Activated effector memory CD4-positive, alpha-beta T cell treated with Interleukin-2 at 50 U/mL for 16 hours (primary cell): Measurements from ENCODE around the gene SOX12.

Experiments used
- DNase-seq: peaks from one replicate; pipeline ENCODE4 v3.0.0-alpha.2; 2020

The SOX12 gene

DNA sequence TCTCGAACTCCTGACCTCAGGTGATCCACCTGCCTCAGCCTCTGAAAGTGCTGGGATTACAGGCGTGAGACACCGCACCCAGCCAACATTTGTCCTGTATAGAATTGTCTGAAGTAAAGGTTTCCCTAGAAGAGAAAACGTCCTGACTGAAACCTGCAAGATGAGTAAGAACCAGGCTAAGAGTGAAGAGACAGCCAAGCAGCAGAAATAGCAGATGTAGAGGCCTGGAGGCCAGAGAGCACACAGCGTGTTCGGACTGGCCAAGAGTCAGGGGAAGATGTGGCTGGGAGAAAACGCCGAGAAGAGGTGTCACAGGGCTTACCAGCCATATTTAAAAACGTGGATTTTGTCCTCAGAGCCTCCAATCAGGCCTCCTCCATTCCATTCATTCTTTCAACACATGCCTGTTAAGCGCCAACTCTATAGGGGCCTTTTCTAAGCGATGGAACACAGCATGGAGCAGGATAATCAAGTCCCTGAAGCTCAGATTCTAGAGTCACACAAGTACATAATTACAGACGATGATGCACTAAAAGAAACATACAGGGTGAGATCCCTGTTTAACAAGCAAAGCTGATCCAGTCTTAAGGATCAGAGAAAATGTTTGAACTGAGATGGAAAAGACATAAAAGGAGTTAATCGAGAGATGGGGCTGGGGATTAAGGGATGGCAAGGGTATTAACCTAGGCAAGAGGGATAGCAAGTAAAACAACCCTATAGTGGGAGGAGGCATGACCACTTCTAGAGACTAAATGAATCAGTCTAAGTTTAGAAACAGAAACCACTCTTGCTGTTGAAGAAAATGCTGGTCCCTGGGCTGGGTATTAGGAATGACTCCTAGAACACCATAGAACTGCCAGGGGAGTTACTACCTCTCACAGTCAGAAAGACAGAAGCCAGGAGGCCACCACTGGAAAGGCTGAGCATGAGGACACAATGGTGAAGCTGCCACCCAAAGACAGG is 23.2 kb upstream of the SOX12 start:
- no peak for DNase-seq

DNA sequence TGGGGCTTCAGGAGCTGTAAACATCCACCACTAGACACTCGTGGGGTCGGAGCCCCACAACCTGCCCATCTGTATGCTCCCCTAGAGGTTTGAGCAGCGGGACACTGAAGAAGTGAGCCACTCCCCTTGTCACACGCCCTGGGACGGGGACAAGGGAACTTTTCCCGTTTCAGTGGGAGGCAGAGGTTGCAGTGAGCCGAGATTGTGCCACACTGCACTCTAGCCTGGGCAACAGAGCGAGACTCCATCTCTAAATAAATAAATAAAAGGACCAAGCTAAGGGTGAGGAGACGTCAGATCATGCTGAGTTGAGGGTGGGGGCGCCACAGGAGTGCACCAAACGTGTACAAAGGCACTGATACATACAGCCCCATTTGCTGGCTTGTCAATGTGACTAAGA is 19.6 kb upstream of the SOX12 start:
- DNase-seq = no peak

DNA sequence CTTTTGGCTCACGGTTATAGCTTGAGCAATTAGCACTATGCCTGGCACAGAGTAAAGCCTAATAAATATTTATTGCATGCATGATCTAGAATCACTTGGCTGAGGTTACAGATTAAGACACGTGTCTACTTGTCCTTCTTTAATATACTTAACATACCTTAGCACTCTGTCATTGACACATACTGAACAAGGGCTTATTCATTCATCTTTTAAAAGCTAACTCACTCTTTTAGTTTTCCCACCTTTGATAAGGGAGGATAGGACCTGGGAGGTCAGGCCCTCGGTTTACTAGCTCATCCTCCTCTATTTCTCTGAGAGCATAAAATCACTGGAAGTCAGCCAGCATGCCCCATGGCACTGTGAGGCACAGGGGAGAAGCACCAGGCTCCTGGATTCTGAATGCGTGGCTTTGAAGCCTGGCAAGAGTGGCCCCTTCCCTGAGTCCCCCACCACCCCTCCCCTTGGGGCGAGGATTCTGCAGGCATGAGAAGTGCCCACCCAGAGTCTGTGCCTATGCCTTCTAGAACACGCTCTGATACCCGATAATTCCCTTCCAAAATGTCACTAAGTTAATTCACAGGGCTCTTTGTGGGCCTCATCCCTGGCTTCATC is 16.8 kb upstream of the SOX12 start:
- DNase-seq = no peak

DNA sequence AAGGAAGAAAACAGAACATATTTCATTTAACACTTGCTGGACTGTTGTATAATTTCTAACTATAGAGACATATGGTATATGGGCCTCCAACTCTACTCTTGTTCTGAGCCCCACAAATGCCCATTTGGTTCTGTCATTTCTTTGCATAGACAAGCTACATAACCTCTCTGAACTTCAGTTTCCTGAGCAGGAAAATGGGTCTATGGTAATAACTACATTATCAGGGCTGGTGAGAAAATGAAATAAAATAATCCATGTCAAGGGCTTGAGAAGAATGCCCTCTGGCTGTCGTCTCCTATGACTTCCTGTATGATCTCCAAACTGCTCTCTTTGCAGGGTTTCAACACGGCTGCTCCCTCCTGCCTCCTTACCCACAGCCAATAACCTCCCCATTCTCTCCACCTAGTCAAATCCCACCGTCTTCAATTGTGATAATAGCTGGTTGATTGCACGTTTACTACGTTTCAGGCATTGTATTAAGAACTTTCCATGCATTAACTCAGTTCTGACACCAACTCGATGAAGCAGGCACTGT is 16.0 kb upstream of the SOX12 start:
- no peak for DNase-seq

DNA sequence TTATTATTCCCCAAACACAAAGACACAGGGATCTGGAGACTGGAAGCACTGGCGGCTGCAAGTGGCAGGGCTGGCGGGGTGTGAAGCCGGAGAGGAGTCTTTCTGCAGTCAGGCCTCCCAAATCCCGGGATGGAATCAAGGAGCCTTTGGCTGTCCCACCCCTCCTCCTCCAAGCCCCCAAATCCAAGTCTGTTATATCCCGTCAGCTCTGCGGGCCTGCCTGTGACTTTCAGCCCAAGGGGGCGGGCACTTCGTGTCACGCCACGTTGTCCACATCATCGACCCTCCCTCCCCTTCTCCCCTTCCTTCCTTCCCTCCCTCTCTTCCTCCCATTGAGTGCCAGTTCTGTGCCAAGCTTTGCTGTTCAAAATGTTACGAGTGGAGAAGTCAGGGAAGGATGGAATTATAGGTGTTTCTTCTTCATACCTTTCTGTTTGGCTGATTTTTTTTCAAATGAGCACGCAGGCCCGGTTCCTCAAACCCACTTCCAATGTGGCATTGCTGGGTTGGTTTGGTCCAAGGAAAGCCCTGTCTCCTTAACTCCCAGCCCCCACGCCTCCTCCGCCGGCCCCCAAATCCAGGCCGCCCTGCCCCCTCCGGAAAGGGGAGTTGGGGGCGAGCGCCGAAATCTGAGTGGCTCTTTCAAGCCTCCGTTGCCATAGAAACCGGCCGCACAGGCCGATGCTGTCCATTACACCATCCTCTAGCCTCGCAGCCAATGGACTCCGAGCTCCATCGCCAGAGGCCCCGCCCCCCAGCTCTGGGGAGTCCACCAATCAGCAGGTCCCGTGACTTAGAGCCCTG is 15.3 kb upstream of the SOX12 start:
- peak; percentile 32 for DNase-seq

DNA sequence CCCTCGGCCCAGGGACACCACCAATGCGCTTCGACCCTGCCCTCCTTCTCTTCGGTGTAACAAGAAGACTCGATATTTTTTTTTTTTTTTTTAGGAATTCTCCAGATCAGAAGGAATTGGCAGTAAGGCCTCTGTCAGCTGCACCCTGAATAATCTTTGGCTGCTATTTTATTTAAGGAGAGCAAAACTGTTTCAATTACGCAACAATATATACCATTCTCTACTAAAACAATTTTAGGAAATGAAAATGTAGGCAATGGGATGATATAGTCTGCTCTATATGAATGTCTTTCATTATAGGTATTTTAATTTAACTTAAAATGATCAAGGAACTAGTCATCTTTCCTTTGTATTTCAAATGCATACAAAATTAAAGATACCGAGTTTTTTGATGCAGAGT is 14.7 kb upstream of the SOX12 start:
- DNase-seq = no peak

DNA sequence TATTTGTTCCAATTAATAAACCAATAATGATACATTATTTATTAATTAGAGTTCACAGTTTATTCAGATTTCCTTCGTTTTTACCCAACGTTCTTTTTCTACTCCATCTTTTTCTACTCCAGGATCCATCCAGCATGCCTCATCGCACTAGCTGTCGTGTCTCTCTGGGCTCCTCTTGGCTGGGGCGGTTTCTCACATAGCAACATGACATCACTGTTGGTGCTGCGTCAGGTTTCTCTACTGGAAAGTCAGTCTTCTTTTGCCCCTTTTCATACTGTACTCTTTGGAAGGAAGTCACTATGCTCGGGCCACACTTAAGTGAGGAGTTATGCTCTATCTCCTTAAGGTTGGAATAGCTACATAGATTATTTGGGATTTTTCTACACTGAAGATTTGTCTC is 13.7 kb upstream of the SOX12 start:
- no peak for DNase-seq

DNA sequence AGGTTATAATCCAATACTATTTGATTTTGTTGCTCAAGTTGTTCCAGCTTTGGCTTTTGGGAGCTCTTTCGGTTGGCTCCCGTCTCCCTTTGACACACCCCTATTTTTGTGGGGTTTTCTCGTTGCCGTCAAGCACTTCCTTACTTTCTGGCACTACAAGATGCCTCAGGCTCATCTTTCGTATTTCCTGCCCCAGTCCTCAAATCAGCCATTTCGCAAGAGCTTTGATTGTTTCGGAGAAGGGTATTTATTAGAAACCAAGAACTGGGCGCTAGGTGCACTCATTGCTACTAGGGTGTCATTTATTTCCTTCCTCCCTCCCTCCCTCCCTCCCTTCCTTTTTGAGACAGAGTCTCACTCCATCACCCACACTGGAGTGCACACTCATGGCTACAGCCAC is 13.3 kb upstream of the SOX12 start:
- no peak for DNase-seq

DNA sequence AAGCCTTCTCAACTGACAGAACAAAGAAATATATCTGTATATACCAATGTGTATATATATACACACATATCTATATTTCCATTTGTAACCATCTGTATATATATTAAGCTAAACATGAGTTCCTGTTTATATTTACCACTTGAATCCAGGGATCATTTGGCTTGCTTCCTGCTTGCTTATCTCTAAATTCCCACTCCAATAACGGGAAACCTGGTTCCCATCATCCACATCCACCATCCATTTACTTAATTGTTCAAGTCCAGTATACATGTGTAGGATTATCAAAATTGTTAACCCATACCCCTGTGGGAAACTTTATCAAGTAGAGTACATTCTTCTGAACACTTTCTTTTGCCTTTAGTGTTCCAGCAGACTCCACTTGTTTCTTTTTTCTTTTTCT is 12.5 kb upstream of the SOX12 start:
- no peak for DNase-seq

DNA sequence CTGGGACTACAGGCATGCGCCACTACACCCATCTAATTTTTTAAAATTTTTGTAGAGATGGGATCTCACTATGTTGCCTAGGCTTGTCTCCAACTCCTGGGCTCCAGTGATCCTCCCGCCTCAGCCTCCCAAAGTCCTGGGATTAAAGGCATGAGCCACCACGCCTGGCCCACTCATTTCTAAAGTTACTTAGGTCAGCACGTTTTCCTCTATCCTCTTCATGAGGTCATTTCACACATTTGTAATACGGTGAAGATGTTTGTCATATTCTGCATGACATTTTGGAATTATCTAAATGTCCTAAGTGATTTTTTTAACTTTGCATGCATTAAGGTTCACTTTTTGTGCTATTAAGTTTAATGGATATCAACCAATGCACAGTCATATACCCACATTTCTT is 11.9 kb upstream of the SOX12 start:
- DNase-seq = no peak

DNA sequence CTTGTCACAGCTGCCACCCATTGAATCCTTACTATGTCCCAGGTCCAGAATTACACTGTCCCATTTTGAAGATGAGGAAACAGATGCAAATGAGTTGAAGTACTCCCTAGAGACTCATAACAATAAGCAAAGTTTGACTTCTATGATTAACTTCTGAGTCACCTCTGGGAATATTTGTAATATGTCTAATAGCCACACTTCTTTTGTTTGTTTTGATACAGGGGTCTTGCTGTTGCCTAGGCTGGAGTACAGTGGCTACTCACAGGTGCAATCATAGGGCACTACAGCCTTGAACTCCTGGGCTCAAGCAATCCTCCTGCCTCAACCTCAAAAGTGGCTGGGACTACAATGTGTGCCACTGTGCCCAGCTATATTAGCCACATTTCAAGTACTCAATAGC is 11.4 kb upstream of the SOX12 start:
- no peak for DNase-seq

DNA sequence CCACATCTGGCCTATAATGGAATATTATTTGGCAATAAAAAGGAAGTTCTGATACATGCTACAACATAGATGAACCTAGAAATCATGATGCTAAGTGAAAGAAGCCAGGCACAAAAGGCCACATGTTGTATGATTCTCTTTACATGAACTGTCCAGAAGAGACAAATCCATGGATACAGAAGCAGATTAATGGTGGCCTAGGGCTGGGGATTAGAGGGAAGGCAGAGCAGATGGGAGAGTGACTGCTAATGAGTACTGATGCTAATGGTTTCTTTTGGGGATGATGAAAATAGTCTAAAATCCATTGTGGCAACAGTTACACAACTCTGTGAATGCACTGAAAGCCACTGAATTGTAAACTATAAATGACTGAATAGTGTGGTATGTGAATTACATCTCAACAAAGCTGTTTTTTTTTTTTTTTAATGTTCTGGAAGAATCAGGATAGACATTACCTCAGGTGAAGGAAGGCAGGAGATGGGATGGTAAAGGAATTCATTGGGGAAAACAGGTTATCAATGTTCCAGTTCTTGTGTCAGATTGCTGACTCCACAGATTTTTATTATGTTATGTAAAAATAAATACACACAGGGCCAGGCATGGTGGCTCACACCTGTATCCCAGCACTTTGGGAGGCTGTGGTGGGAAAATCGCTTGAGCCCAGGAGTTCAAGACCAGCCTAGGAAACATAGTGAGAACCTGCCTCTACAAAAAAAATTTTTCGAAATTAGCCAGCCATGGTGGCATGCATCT is 8.9 kb upstream of the SOX12 start:
- DNase-seq = no peak

DNA sequence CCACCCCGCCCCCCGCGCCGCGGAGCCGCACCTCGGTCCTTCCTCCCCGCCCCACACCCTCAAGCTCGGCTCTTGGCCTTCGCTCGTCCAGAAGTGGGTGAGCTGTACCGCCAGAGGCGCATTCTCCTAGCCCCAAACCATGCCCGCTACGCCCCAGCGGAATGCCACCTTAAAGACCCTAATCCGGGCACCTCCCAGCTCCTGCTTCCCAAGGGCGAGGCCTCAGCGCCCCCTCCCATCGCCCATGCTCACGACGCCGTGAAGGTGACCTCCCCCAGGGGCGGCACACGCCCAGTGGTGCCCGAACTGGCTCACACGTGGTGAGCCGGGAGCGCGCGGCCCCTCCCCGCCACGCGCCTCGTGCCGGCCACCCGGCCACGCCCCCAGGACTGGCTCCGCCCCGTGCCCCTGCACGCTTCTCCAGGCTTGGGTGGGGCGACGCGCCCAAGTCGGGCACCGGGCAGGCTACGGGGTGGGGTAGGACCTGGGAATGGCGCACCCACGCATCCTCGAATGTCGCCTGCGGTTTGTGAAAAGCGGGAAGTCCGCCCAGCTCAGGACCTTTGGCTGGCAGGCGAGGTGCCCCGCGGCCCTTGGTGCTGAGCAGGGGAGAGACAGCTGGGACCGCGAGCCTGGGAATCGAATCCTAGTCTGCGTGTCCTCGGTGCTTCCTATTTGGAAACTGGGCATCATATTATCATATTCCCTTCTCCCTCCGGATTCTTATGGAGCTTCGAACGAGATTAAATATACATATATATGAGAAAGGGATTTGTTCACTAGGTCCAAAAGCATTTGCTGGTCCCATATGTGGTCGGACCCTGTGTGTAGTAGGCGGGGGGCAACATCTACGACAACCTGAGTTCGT is 941 bp upstream of the SOX12 start:
- DNase-seq = peak; percentile 83

DNA sequence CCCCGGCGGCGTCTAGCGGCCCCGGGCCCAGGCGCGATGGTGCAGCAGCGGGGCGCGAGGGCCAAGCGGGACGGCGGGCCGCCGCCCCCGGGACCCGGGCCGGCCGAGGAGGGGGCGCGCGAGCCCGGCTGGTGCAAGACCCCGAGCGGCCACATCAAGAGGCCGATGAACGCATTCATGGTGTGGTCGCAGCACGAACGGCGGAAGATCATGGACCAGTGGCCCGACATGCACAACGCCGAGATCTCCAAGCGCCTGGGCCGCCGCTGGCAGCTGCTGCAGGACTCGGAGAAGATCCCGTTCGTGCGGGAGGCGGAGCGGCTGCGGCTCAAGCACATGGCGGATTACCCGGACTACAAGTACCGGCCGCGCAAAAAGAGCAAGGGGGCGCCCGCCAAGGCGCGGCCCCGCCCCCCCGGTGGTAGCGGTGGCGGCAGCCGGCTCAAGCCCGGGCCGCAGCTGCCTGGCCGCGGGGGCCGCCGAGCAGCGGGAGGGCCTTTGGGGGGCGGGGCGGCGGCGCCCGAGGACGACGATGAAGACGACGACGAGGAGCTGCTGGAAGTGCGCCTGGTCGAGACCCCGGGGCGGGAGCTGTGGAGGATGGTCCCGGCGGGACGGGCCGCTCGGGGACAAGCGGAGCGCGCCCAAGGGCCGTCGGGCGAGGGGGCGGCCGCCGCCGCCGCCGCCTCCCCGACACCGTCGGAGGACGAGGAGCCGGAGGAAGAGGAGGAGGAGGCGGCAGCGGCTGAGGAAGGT is 715 bp downstream of the SOX12 start:
- DNase-seq = peak; percentile 31

DNA sequence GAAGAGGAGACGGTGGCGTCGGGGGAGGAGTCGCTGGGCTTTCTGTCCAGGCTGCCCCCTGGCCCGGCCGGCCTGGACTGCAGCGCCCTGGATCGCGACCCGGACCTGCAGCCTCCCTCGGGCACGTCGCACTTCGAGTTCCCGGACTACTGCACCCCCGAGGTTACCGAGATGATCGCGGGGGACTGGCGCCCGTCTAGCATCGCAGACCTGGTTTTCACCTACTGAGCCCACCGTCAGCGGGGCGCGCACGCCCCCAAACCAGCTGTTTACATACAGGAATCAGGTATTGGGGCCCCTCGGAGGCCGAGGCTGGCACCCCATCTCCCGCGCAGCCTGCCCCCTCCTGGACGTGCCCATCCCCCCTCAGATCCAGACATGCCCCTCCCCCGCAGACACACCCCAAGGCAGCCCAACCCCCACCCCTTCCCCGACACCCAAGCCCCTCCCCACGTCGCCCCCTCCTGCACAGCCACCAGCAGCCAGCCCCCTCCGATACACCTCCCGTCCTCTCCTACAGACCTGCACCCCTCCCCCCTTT is 1.4 kb downstream of the SOX12 start:
- DNase-seq = no peak

DNA sequence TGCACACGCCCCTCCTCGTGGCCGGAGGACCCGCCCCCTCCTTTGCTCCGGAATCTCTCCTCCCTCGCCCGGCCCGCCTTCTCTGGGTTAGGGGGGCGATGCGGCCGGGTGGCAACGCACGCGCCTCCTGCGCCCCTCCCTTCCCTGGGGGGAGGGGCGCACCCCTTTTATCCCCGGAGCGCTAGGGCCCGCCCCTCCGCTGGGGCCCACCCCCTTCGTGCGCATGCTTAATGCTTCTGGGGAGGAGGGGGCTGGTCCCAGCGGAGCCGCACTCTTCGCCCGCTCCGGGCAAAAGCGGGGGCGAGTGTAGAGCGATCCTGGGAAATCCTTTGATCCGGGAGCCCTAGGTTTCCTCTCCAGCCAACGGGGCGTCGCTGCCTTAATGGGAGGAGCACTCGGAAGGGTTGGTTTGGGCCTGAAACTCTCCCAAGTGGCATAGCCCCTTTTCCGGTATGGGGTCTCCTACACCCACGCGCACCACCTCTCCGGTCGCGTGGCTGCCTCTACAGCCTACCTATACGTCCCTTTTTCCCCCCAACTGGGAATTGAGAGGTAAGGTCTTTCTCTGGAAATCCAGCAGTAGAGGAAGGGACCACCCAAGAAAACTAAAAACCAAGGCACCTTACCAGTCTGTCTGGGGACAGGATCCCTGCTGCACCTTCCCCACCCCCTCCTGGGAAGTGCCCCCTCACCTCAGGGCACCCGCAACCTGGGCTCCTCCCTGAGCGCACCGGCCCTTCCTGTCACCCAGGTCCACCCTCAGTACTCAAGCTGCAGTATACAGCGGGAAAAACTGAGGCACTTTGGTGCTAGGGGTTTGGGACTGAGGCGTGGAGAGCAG is 2.1 kb downstream of the SOX12 start:
- DNase-seq = peak; percentile 35

DNA sequence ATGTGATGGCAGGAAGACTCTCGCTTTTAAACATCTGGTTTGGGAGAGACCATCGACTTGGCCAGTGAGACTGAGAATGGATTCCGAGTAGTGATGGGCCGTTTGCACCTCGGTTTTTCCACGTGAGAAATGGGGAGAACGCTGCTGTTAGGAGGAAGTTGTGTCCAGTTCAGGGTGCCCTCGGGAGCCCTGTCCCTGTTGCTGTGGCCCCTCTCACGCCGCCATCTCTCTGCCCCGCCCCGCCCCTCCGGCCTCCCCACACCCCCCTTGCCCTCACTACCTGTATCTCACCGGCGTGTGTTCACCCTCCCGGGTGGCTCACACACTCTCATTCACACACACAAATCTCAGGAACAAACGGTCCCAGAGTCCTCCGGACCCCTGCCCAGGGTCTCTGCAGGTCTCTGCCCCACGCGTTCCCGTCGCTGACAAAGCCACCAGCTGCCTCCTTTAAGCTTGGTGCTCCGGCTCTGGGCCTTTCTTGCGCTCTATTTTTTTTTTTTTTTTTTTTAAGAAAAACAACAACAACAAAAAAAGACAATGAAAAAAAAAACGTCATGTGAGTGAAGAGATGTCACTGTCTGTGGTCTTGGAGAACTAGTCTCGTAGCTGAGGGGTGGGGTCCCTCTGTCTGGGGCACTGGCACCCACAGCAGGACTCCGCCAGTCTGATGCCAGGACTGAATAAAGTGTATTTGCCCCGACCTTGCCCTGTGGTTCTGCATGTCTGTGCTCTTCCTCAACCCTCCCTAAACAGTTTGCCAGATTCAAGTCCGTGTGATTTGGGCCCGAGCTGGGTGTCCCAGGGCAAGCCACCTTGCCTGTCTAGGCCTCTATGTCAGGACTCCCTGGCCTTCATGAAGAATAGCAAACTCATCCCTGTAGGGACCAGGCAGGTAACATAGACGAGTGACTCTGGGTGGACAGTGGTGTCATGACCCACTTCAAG is 2.9 kb downstream of the SOX12 start:
- no peak for DNase-seq

DNA sequence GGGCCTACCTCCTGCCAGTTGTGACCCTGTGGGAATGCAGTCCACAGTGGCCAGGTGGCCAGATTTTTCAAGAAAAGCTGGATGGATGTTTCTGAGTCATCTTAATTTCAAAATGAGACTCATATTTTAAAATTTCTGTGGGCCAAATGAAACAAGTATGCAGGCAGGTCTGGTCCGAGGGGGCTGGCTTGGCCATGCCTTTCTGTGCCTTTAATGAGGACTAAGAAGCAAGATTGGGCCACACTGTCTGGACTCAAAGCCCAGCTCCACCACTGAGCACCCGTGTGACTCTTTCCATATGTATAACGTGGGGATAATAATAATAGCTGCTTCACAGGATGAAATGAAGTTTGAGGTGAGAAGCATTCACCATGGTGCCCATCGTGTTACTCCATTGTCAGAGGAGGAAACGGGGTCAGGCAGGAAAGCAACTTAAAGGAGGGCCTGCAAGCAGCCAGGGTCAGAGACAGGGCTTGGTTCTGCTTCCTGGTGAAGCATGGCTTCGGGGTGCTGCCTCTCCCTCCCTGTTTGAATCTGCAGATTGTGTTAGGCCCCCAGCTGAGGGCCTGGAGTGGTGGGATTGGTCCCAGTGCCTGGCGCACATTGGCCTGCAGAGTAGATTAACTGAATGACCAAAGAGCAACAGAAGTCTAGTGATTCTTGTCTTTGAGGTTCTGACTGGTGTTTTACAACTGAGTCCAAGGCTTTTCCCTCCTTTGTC is 3.8 kb downstream of the SOX12 start:
- no peak for DNase-seq
